ENCODE results near the gene CNTN2.

DNA sequence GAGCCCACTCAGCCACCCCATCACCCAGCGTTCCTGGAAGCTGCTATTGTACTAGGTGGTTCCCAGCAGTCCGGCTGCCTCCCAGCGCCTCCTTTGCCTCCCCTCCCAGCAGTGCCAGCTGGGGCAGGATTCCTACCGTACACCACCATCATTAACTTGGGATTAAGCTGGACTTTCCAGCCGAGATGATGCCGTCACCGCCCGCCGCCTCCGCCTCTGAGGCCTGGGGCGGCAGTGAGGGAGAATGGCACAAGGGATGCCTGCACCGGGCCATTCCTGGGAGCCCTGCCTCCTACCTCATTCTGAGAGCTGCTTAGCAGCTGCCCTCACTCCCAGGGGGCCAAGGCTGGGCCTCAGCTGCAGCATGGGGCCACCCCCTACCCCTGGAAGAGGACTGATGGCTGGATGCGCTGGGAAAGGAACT, 13.2 kb downstream of the CNTN2 start:
- no peak for TF ChIP-seq RAD21 (conservative IDR thresholded peaks at IDR 0.05)
- no peak for TF ChIP-seq EZH2 (IDR thresholded peaks at IDR 0.05; ENCODE audit: borderline replicate concordance, insufficient read depth, low read length, poor library complexity, severe bottlenecking)
- no peak for TF ChIP-seq CTCF (IDR thresholded peaks at IDR 0.05; ENCODE audit: poor library complexity, severe bottlenecking)
- no peak for TF ChIP-seq POLR2AphosphoS5 (IDR thresholded peaks at IDR 0.05)
- TF ChIP-seq EP300 (conservative IDR thresholded peaks at IDR 0.05; ENCODE audit: poor library complexity, severe bottlenecking), result no peak
- no peak for TF ChIP-seq TAF1 (IDR thresholded peaks at IDR 0.05; ENCODE audit: low read depth)

Measured in neural cell (in vitro differentiated cells).